ENCODE measurements around the gene EEF1G.
"Not testable (repeated sequence)": the region's sequence is repeated elsewhere in the genome, so short reads cannot be mapped to it uniquely, and the experiment has no call there.

Gene EEF1G

GRCh38 chr11:62573592-62574362, at the start of gene EEF1G:
TSS of gene EEF1G (minus strand) at chr11:62573891. CDS start at chr11:62573842, 49 bp downstream.
- Histone ChIP-seq H3K27ac (ENCODE audit: low read depth, low read length) (peak within 1 kb of the TSS; percentile 88), H3K9ac (ENCODE audit: low read length) (peak within 1 kb of the TSS; percentile 96), H3K4me3 (ENCODE audit: low read depth, low read length) (peak within 1 kb of the TSS; percentile 94), H3K27me3 (ENCODE audit: control insufficient read depth, insufficient read depth, low read length) (no peaks in the 10 kb centered on the region), H3K9me3 (ENCODE audit: control insufficient read depth, insufficient read depth, low read depth, low read length) (no peaks in the 10 kb centered on the region), H3K36me3 (ENCODE audit: control insufficient read depth, insufficient read depth, low read length) (peaks cover 74% of the 10 kb centered on the region), H3K4me1 (ENCODE audit: control insufficient read depth, insufficient read depth, low read length) (peaks cover 18% of the 10 kb centered on the region)

- Histone ChIP-seq H3K27ac (ENCODE audit: low read depth, low read length) (peak overlapping the region; percentile 65; the same call in 1 of the 2 replicates), H3K27me3 (ENCODE audit: control insufficient read depth, insufficient read depth, low read length) (no peaks in the 10 kb centered on the region), H3K4me1 (ENCODE audit: control insufficient read depth, insufficient read depth, low read length) (peaks cover 7% of the 10 kb centered on the region; the same call in 1 of the 2 replicates), H3K9ac (ENCODE audit: low read length) (peak overlapping the region; percentile 65), H3K9me3 (ENCODE audit: control insufficient read depth, insufficient read depth, low read depth, low read length) (no peaks in the 10 kb centered on the region), H3K36me3 (ENCODE audit: control insufficient read depth, insufficient read depth, low read length) (peaks cover 31% of the 10 kb centered on the region), H3K4me3 (ENCODE audit: low read depth, low read length) (peak overlapping the region; percentile 94)
Measured at GRCh38 chr11:62622476-62623089, 48.9 kb upstream of the EEF1G start.

GRCh38 chr11:62621567-62622470, 48.1 kb upstream of the EEF1G start, which contains the start of gene B3GAT3:
TSS of gene B3GAT3 (minus strand) at chr11:62621986. CDS start at chr11:62621947, 39 bp downstream.
- peak within 1 kb of the TSS; percentile 94 for H3K4me3 ChIP-seq (ENCODE audit: low read depth, low read length)
- H3K9me3 ChIP-seq (ENCODE audit: control insufficient read depth, insufficient read depth, low read depth, low read length): no peaks in the 10 kb centered on the region
- peaks cover 31% of the 10 kb centered on the region for H3K36me3 ChIP-seq (ENCODE audit: control insufficient read depth, insufficient read depth, low read length)
- H3K27me3 ChIP-seq (ENCODE audit: control insufficient read depth, insufficient read depth, low read length): no peaks in the 10 kb centered on the region
- peaks cover 7% of the 10 kb centered on the region; the same call in 1 of the 2 replicates for H3K4me1 ChIP-seq (ENCODE audit: control insufficient read depth, insufficient read depth, low read length)
- H3K27ac ChIP-seq (ENCODE audit: low read depth, low read length): peak within 1 kb of the TSS; percentile 65; the same call in 1 of the 2 replicates
- H3K9ac ChIP-seq (ENCODE audit: low read length): peak within 1 kb of the TSS; percentile 89

GRCh38 chr11:62621027-62621566, 47.4 kb upstream of the EEF1G start:
- H3K4me1 ChIP-seq (ENCODE audit: control insufficient read depth, insufficient read depth, low read length): peaks cover 7% of the 10 kb centered on the region; the same call in 1 of the 2 replicates
- no peak overlapping the region; the same call in 1 of the 2 replicates for H3K27ac ChIP-seq (ENCODE audit: low read depth, low read length)
- peak overlapping the region; percentile 89 for H3K9ac ChIP-seq (ENCODE audit: low read length)
- H3K4me3 ChIP-seq (ENCODE audit: low read depth, low read length): peak overlapping the region; percentile 94
- H3K9me3 ChIP-seq (ENCODE audit: control insufficient read depth, insufficient read depth, low read depth, low read length): no peaks in the 10 kb centered on the region
- H3K27me3 ChIP-seq (ENCODE audit: control insufficient read depth, insufficient read depth, low read length): no peaks in the 10 kb centered on the region
- H3K36me3 ChIP-seq (ENCODE audit: control insufficient read depth, insufficient read depth, low read length): peaks cover 27% of the 10 kb centered on the region

- not testable (repeated sequence) for H3K4me3 ChIP-seq (ENCODE audit: low read depth, low read length); H3K27me3 ChIP-seq (ENCODE audit: control insufficient read depth, insufficient read depth, low read length); H3K9me3 ChIP-seq (ENCODE audit: control insufficient read depth, insufficient read depth, low read depth, low read length); H3K27ac ChIP-seq (ENCODE audit: low read depth, low read length); H3K9ac ChIP-seq (ENCODE audit: low read length)
- Histone ChIP-seq H3K4me1 (ENCODE audit: control insufficient read depth, insufficient read depth, low read length) (peaks cover 14% of the 10 kb centered on the region; the same call in 1 of the 2 replicates), H3K36me3 (ENCODE audit: control insufficient read depth, insufficient read depth, low read length) (peaks cover 14% of the 10 kb centered on the region)
Measured at GRCh38 chr11:62616957-62617356, 43.3 kb upstream of the EEF1G start.

- no peak overlapping the region for H3K27ac ChIP-seq (ENCODE audit: low read depth, low read length)
- H3K4me3 ChIP-seq (ENCODE audit: low read depth, low read length): no peak overlapping the region
- H3K4me1 ChIP-seq (ENCODE audit: control insufficient read depth, insufficient read depth, low read length): peaks cover 22% of the 10 kb centered on the region
- H3K9me3 ChIP-seq (ENCODE audit: control insufficient read depth, insufficient read depth, low read depth, low read length): no peaks in the 10 kb centered on the region
- no peaks in the 10 kb centered on the region for H3K27me3 ChIP-seq (ENCODE audit: control insufficient read depth, insufficient read depth, low read length)
- H3K9ac ChIP-seq (ENCODE audit: low read length): no peak overlapping the region
- H3K36me3 ChIP-seq (ENCODE audit: control insufficient read depth, insufficient read depth, low read length): peaks cover 14% of the 10 kb centered on the region
Measured at GRCh38 chr11:62615521-62615920, 41.8 kb upstream of the EEF1G start.

GRCh38 chr11:62614275-62614674, 40.6 kb upstream of the EEF1G start:
- Histone ChIP-seq H3K4me1 (ENCODE audit: control insufficient read depth, insufficient read depth, low read length) (peaks cover 23% of the 10 kb centered on the region), H3K27ac (ENCODE audit: low read depth, low read length) (no peak overlapping the region), H3K9me3 (ENCODE audit: control insufficient read depth, insufficient read depth, low read depth, low read length) (no peaks in the 10 kb centered on the region), H3K36me3 (ENCODE audit: control insufficient read depth, insufficient read depth, low read length) (peaks cover 14% of the 10 kb centered on the region), H3K9ac (ENCODE audit: low read length) (peak overlapping the region; percentile 36), H3K4me3 (ENCODE audit: low read depth, low read length) (no peak overlapping the region), H3K27me3 (ENCODE audit: control insufficient read depth, insufficient read depth, low read length) (no peaks in the 10 kb centered on the region)

GRCh38 chr11:62613291-62613778, 39.6 kb upstream of the EEF1G start:
- Histone ChIP-seq H3K9ac (ENCODE audit: low read length) (no peak overlapping the region), H3K27me3 (ENCODE audit: control insufficient read depth, insufficient read depth, low read length) (no peaks in the 10 kb centered on the region), H3K36me3 (ENCODE audit: control insufficient read depth, insufficient read depth, low read length) (peaks cover 17% of the 10 kb centered on the region), H3K4me1 (ENCODE audit: control insufficient read depth, insufficient read depth, low read length) (peaks cover 23% of the 10 kb centered on the region), H3K4me3 (ENCODE audit: low read depth, low read length) (peak overlapping the region; percentile 76), H3K9me3 (ENCODE audit: control insufficient read depth, insufficient read depth, low read depth, low read length) (no peaks in the 10 kb centered on the region), H3K27ac (ENCODE audit: low read depth, low read length) (no peak overlapping the region)

GRCh38 chr11:62612366-62613290, 38.9 kb upstream of the EEF1G start, which contains the start of the genes EML3 and ROM1:
TSS of gene EML3 (minus strand) at chr11:62612775. CDS start at chr11:62612457, 318 bp downstream.
TSS of gene ROM1 (plus strand) at chr11:62613257. CDS start at chr11:62613282, 25 bp downstream.
- Histone ChIP-seq H3K4me3 (ENCODE audit: low read depth, low read length) (peak within 1 kb of the TSS; percentile 76), H3K9ac (ENCODE audit: low read length) (peak within 1 kb of the TSS; percentile 70), H3K9me3 (ENCODE audit: control insufficient read depth, insufficient read depth, low read depth, low read length) (no peaks in the 10 kb centered on the region), H3K27ac (ENCODE audit: low read depth, low read length) (no peak within 1 kb of the TSS; the same call in 1 of the 2 replicates), H3K4me1 (ENCODE audit: control insufficient read depth, insufficient read depth, low read length) (peaks cover 23% of the 10 kb centered on the region), H3K36me3 (ENCODE audit: control insufficient read depth, insufficient read depth, low read length) (peaks cover 20% of the 10 kb centered on the region), H3K27me3 (ENCODE audit: control insufficient read depth, insufficient read depth, low read length) (no peaks in the 10 kb centered on the region)

Measured in HUES6 (cell line).